ENCODE results near the gene CASR.
"Not testable (repeated sequence)": the region's sequence is repeated elsewhere in the genome, so short reads cannot be mapped to it uniquely, and the experiment has no call there.

The CASR gene

DNA sequence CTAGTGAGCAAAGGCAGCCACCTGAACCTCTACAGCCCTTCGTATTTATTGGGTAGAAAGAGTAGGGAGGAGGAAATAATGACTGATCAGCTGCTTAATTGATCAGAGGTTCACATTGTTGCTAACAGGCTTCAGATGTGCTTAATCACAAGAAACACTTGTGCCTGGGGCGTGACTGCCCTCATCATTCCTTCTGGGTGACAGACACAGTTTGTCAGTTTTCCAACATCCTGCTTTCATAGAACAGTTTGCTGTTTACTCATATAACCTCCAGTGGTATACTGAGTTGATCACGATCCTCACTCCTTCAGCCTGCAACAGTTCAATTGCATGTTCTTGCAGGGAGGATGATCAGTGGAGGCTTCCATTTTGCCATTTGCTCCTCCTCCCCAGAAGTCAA is 13.6 kb upstream of the CASR start:
- DNase-seq (ENCODE audit: low read depth in 1 of 2, low spot score in 1 of 2): no peak
- Histone ChIP-seq H3K4me3 (replicated peaks; ENCODE audit: insufficient read depth, low read length) (no peak overlapping the region), H3K27ac (replicated peaks) (no peak overlapping the region), H3K27me3 (ENCODE audit: insufficient read depth, poor library complexity, severe bottlenecking) (no peaks in the 10 kb centered on the region)
- no peak for TF ChIP-seq POLR2AphosphoS5 (IDR thresholded peaks at IDR 0.05; ENCODE audit: low read depth)
- TF ChIP-seq, protein P1, sequence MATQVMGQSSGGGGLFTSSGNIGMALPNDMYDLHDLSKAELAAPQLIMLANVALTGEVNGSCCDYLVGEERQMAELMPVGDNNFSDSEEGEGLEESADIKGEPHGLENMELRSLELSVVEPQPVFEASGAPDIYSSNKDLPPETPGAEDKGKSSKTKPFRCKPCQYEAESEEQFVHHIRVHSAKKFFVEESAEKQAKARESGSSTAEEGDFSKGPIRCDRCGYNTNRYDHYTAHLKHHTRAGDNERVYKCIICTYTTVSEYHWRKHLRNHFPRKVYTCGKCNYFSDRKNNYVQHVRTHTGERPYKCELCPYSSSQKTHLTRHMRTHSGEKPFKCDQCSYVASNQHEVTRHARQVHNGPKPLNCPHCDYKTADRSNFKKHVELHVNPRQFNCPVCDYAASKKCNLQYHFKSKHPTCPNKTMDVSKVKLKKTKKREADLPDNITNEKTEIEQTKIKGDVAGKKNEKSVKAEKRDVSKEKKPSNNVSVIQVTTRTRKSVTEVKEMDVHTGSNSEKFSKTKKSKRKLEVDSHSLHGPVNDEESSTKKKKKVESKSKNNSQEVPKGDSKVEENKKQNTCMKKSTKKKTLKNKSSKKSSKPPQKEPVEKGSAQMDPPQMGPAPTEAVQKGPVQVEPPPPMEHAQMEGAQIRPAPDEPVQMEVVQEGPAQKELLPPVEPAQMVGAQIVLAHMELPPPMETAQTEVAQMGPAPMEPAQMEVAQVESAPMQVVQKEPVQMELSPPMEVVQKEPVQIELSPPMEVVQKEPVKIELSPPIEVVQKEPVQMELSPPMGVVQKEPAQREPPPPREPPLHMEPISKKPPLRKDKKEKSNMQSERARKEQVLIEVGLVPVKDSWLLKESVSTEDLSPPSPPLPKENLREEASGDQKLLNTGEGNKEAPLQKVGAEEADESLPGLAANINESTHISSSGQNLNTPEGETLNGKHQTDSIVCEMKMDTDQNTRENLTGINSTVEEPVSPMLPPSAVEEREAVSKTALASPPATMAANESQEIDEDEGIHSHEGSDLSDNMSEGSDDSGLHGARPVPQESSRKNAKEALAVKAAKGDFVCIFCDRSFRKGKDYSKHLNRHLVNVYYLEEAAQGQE (IDR thresholded peaks at IDR 0.05; ENCODE audit: insufficient replicate concordance, low read depth): no peak
- TF ChIP-seq, protein P2, sequence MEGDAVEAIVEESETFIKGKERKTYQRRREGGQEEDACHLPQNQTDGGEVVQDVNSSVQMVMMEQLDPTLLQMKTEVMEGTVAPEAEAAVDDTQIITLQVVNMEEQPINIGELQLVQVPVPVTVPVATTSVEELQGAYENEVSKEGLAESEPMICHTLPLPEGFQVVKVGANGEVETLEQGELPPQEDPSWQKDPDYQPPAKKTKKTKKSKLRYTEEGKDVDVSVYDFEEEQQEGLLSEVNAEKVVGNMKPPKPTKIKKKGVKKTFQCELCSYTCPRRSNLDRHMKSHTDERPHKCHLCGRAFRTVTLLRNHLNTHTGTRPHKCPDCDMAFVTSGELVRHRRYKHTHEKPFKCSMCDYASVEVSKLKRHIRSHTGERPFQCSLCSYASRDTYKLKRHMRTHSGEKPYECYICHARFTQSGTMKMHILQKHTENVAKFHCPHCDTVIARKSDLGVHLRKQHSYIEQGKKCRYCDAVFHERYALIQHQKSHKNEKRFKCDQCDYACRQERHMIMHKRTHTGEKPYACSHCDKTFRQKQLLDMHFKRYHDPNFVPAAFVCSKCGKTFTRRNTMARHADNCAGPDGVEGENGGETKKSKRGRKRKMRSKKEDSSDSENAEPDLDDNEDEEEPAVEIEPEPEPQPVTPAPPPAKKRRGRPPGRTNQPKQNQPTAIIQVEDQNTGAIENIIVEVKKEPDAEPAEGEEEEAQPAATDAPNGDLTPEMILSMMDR (IDR thresholded peaks at IDR 0.05; ENCODE audit: insufficient read depth, low read length): no peak
- TF ChIP-seq GABPA (IDR thresholded peaks at IDR 0.05; ENCODE audit: low read depth): no peak
- TF ChIP-seq SPI1 (IDR thresholded peaks at IDR 0.05; ENCODE audit: borderline replicate concordance, low read depth): no peak

DNA sequence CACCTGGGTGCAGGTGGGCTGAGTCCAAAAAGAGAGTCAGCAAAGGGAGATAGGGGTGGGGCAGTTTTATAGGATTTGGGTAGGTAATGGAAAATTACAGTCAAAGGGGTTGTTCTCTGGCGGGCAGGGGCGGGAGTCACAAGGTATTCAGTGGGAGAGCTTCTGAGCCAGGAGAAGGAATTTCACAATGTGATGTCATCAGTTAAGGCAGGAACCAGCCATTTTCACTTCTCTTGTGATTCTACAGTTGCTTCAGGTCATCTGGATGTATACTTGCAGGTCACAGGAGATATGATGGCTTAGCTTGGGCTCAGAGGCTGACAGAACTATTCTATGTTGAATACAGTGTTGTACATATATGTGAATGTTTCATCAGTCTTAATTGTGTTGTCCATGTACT is 12.1 kb upstream of the CASR start:
- not testable (repeated sequence) for H3K27me3 ChIP-seq (ENCODE audit: insufficient read depth, poor library complexity, severe bottlenecking); H3K27ac ChIP-seq (replicated peaks)

DNA sequence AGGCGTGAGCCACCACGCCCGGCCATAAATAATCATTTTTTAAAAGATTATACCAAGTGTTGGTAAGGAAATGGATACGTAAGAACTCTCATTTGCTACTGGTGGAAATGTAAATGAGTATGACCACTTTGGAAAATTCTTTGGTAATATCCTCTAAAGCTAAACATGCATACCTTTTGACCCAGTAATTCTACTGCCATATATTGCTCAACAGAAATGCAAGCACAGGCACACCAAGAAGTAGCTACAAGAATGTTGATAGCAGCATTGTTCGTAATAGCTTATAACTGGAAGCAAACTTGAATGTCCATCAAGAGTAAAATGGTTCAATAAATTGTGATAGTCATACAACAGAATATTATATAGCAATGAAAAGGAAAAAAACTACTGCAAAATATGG is 4.8 kb upstream of the CASR start:
- Histone ChIP-seq H3K27me3 (ENCODE audit: insufficient read depth, poor library complexity, severe bottlenecking) (no peaks in the 10 kb centered on the region), H3K27ac (replicated peaks) (no peak overlapping the region), H3K4me3 (replicated peaks; ENCODE audit: insufficient read depth, low read length) (no peak overlapping the region)
- no peak for DNase-seq (ENCODE audit: low read depth in 1 of 2, low spot score in 1 of 2)
- TF ChIP-seq, protein P2 (IDR thresholded peaks at IDR 0.05; ENCODE audit: insufficient read depth, low read length): no peak
- no peak for TF ChIP-seq POLR2AphosphoS5 (IDR thresholded peaks at IDR 0.05; ENCODE audit: low read depth)
- TF ChIP-seq, protein P1 (IDR thresholded peaks at IDR 0.05; ENCODE audit: insufficient replicate concordance, low read depth): no peak
- TF ChIP-seq GABPA (IDR thresholded peaks at IDR 0.05; ENCODE audit: low read depth): no peak
- no peak for TF ChIP-seq SPI1 (IDR thresholded peaks at IDR 0.05; ENCODE audit: borderline replicate concordance, low read depth)

More for the DNA sequence above, 12.1 kb upstream of the CASR start:
- not testable (repeated sequence) for H3K4me3 ChIP-seq (replicated peaks; ENCODE audit: insufficient read depth, low read length); DNase-seq (ENCODE audit: low read depth in 1 of 2, low spot score in 1 of 2)

DNA sequence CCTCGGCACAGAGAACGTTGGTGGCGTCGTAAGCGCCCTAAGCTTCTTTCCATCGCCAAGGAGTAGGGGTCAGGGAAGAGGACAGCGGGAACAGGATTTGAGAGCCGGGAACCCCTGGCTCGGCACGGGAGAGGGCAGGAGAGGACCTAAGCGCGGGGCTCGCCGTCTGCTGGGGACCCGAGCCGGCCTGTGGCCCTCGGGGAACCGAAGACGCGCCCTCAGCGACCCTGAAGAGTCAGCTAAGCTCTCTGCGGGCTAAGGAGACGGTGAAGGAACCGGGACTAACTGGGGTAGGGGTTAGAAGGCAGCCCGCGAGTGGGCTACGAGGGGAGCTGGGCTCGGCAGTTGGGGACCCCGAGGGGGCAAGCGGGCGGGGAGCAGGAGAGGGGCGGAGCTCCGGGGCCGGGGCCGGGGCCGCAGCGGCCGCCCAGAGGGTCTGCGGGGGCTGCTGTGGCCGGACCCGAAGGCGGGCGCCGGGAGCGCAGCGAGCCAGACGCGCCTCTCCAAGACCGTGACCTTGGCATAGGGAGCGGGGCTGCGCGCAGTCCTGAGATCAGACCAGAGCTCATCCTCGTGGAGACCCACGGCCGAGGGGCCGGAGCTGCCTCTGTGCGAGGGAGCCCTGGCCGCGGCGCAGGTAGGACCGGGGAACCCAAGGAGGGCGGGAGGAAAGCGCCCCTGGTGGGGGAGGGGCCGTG is 574 bp downstream of the CASR start:
- no peak overlapping the region for H3K27ac ChIP-seq (replicated peaks)
- peak overlapping the region; percentile 15; the same call in 1 of the 2 replicates for H3K4me3 ChIP-seq (replicated peaks; ENCODE audit: insufficient read depth, low read length)
- no peaks in the 10 kb centered on the region for H3K27me3 ChIP-seq (ENCODE audit: insufficient read depth, poor library complexity, severe bottlenecking)
- no peak for DNase-seq (ENCODE audit: low read depth in 1 of 2, low spot score in 1 of 2)
- TF ChIP-seq POLR2AphosphoS5 (IDR thresholded peaks at IDR 0.05; ENCODE audit: low read depth) (no peak), GABPA (IDR thresholded peaks at IDR 0.05; ENCODE audit: low read depth) (no peak), SPI1 (IDR thresholded peaks at IDR 0.05; ENCODE audit: borderline replicate concordance, low read depth) (no peak)
- TF ChIP-seq, protein P1 (IDR thresholded peaks at IDR 0.05; ENCODE audit: insufficient replicate concordance, low read depth): no peak
- TF ChIP-seq, protein P2 (IDR thresholded peaks at IDR 0.05; ENCODE audit: insufficient read depth, low read length): no peak

All from HL-60 (cell line).